ENCODE measurements around the gene TTC39B.
A peak's percentile ranks its signal among the peaks of the same experiment; 100 is the strongest.

The TTC39B gene

GRCh38 chr9:15225564-15226126 is 81.4 kb downstream of the TTC39B start:
- no peak for DNase-seq (ENCODE audit: low spot score)

DNA sequence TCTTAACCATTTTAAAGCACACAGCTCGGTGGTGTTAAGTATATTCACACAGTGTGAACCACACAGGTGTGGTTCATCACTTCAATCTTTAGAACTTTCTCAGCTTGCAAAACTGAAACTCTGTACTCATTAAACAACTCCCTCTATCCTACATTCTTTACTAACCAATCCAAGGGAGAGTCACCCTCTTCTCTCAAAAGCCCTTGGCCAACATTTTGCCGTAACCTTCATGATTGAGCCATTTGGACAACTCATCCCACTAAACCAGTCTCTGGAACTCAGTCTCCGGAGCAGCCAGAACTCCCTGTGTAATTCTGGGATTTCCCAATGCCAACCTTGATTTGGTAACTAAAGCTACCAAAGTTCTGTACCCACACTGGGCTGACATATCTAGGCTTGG is 84.7 kb downstream of the TTC39B start:
- no peak for DNase-seq (ENCODE audit: low spot score)

GRCh38 chr9:15221746-15222145 is 85.3 kb downstream of the TTC39B start:
- no peak for DNase-seq (ENCODE audit: low spot score)

DNA sequence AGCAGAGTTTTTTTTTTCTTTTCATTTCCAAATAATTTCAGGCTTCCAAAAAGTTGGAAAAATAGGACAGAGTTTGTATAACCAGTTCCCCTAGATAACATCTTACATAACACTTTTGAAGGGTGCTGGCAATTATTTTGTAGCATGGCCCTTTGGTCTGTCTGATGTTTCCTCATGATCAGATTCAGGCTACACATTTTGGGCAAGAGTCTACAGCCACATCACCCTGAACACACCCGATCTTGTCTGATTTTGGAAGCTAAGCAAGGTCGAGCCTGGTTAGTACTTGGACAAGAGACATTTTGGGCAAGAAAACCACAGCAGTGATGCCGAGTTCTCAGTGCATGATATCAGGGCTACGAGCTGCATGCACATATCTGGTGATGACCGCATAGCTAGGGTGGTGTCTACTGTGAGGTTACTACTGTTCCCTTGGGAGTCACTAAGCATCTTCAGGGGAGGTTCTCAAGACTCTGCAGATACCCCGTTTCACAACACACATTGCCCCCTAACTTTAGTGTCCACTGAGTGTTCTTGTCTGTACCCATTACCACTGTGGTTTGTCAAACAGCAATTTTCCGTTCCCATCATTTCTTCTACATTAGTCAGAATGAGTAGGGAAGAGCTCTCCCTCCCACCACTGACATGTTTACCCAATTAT is 86.2 kb downstream of the TTC39B start:
- no peak for DNase-seq (ENCODE audit: low spot score)

DNA sequence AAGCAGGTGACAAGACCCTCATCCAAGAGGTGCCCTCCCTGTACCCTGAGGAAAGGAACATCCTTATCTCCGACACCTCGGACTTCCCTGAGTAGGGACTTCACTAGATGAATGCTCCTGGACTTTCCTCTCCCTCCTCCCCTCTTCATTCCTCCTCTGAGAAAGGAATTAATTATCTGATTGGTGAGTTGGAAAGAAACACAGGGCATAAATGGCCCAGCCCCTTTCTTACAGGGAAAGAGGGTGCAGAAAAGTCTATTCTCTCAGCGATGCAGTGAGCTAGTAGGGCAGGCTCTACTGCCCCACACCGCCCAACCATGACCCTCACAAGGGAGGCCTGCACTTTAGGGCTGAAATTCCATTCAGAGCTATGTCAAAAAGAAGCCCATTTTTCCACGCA is 87.5 kb downstream of the TTC39B start:
- no peak for DNase-seq (ENCODE audit: low spot score)

- DNase-seq (ENCODE audit: low spot score) = no peak
These were observed 88.0 kb downstream of the TTC39B start for GRCh38 chr9:15218994-15219393.

DNA sequence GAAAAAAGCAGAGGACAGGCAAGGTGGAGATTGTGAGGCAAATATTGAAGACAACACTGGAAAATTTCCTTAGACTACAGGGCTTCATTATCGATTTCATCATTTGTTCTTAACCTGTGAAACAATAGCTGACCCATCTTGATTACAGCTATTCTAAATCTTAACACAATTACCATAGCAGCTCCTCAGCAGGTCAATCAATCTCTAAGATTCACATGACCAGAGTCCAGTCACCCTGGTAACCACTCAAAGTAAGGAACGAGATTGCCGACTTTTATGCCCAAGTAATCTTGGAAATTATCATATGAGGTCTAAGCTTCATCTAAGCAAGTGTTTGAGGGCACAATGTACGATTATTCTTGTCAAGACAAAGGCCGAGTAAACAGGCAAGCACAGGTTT is 93.8 kb downstream of the TTC39B start:
- DNase-seq (ENCODE audit: low spot score) = no peak

DNA sequence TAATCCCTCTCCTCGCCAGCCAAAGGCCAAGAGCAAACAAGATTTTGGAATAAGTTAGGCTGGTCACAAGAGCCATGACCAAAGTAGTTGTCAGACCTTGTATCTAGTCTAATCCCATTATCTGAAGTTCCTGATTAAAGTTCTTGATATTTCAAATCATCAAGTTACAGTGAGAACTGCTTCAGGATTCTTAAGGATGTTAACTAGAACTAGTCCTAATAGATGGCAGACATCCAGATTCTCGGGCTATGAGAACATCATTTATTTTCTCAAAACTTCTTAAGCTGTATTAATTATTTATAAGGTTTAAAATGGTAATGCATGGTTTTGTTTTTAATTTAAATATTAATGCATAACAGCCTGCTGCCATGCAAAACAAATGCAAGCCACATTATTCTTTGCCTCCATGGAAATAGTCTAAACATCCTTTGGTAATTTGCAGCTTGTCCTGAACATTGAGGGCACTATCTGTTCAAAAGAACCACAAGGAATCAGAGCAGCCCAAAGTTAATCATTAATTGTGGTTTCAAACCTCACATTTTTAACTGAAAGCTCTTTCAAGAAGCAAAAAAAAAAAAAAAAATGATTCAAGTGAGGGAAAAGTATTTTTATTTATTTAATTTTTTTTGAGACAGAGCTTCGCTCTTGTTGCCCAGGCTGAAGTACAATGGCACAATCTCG is 95.1 kb downstream of the TTC39B start:
- no peak for DNase-seq (ENCODE audit: low spot score)

DNA sequence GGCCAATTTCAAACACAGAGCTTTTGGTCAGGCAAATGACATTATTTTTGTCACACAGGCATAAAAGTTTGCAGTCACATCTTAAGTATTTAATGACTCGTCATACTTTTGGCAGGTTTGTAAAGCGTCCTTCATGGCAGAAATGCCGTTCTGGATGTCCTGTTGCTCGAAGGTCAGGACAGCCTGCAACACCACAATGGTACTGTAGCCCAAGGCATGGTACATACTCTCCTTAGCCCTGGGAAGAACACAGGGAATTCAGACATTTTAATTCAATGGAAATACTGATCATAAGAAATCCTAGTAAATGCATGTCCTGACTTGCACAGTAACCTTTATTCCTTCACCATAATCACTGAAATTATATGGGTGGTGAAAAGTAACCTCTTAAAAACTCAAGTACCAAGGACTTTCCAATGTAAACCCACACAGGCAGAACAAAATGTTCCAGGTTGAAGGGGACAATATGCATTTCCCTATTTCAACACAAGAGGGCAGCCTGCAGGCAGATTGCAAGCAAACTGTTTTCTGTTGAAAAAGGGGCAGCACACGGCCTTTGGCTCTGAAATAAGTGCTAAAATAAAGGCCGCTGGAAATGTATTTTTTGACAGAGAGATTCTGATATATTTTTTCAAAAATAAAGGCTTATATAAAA is 95.7 kb downstream of the TTC39B start:
- DNase-seq (ENCODE audit: low spot score) = peak; percentile 63

DNA sequence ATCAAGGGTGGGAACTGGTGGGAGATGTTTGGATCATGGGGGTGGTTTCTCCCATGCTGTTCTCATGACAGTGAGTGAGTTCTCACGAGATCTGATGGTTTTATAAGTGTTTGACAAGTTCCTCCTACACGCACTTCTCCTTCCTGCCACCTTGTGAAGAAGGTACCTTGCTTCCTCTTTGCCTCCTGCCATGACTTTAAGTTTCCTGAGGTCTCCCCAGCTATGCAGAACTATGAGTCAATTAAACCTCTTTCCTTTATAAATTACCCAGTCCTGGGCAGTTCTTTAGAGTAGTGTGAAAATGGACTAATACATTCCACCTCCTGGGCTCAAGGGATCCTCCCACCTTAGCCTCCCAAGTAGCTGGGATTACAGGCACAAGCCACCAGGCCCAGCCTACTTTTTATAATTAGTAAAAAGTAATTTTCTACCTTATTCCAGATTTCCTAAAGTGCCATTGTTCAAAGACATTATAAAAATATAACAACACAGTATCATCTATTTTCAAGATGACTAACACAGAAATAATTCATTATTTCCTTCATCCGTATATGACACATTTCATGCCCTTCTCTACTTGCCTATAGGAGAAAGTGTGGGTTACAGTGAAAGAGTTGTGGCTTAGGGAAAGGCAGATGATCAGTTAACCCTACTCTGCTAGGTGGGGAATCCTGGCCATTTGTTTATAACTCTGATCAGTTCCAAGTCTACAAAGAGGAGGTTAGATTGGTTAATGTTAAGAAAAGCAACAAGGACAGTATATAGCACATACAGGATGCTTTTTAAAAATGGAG is 99.9 kb downstream of the TTC39B start:
- DNase-seq (ENCODE audit: low spot score) = no peak

GRCh38 chr9:15205632-15206420 is 101.2 kb downstream of the TTC39B start:
- no peak for DNase-seq (ENCODE audit: low spot score)

GRCh38 chr9:15203581-15203980 is 103.4 kb downstream of the TTC39B start:
- no peak for DNase-seq (ENCODE audit: low spot score)

GRCh38 chr9:15200111-15200510 is 106.9 kb downstream of the TTC39B start:
- DNase-seq (ENCODE audit: low spot score) = no peak

- no peak for DNase-seq (ENCODE audit: low spot score)
These were observed 114.2 kb downstream of the TTC39B start for GRCh38 chr9:15192856-15193255.

DNA sequence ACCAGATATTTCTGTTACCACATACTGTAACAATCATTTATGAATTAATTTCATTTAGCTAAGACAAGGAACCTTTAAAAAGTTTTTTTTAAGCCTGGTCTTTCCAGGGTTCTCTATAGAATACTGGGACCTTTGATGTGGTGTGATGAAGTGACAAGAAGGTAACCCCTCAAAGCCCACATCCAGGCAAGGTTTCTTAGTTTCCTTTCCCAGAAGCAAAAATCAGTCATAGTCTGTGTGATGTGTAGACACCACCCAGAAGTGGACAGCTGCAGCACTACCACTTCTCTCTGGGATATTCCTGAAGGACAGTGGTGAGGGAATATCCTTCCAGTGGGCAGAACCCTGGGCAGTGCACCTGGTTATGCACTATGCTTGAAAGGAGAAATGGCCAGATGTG is 115.6 kb downstream of the TTC39B start:
- DNase-seq (ENCODE audit: low spot score) = no peak

GRCh38 chr9:15189481-15189880 is 117.5 kb downstream of the TTC39B start:
- DNase-seq (ENCODE audit: low spot score) = no peak

DNA sequence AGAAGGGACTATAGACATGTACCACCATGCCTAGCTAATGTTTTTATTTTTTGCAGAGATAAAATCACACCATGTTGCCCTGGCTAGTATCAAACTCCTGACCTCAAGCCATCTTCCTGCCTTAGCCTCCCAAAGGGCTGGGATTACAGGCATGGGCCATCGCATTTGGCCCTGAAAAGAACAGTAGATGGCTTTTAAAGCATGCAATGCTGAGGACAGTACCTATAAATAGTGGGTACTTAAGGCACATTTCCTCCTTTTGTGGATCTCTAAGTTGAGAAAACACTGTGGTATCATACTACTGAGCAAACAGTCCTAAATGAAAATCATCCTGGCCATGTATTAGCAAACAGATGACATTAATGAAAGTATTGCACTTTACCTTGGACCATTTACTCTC is 119.4 kb downstream of the TTC39B start:
- DNase-seq (ENCODE audit: low spot score) = no peak

DNA sequence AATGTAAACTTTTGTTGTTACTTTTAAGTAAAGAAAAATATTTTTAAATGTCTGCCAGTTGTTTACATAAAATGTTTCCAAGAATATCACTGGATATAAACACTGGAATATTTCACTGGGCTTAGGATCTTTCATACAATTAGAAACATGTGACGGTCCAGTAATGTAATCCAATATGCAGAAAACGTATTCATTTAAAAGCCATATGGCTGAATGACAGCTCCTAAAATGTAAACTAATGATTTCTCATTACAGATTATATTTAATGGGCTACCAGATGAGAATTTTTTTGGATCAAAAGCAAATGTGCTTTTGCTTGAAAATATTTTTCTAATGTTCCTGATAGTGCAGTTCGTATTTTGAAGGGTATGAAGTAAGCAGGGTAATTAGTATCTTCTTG is 124.3 kb downstream of the TTC39B start:
- DNase-seq (ENCODE audit: low spot score) = no peak

DNA sequence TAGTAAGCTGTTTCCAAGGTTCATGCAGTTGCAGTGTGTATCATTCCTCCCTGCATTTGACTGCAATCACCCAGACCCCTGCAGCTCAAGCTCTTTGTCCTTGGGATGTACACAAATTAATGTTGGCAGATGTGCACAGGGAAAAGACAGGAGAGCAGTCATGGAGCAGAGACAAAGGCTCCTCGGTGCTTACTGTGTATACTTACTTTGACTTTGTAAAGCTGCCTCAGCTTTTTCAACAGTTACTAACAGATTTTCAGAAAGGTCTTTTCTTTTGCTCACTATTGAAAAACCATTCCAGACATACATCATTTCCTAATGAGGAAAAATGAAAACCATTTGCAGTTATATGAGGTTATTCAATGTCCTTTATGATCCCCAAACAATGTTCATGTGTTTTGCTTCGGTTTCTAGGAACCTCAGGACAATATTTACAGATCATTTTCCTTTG is 124.9 kb downstream of the TTC39B start:
- DNase-seq (ENCODE audit: low spot score) = no peak

DNA sequence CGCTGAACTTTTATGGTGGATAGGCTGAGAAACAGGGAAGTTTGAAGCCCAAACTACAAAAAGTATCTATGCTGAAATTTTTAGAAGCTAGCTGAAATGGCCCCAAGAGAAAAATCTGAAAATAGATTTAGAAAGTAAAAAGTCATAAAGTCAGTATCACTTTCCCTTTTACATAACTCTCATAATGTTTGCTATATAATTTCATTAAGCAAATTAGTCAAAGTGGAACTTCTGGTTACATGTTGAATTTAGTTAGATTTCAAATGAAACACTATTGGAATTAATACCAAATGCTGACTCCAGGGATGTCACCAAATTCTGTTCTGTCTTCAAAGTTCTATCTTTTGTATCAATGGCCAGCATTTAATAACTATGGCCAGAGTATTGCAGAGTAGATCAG is 126.9 kb downstream of the TTC39B start:
- no peak for DNase-seq (ENCODE audit: low spot score)

GRCh38 chr9:15178631-15179030 is 128.4 kb downstream of the TTC39B start:
- no peak for DNase-seq (ENCODE audit: low spot score)

All from AG08396 (cell line).